Prostate gland (tissue), 2 donors: Measurements from ENCODE around the gene MAML1. TPM values are rescaled to one million over a fixed set of nuclear protein-coding genes. Genes with fewer than 3 reads are reported as not detected.
A peak's percentile ranks its signal among the peaks of the same experiment; 100 is the strongest.

Experiments
- DNase-seq: peaks from one replicate; pipeline ENCODE4 v3.0.0-alpha.2; 2019; ENCODE audit warnings: low spot score
- H3K27ac ChIP-seq, 2 donors: fragments of 200-600 bp; sonication (generic); 2 replicates each; pipeline ENCODE4 v1.5.1; 2017 to 2019
- H3K27me3 ChIP-seq: fragments of 200-600 bp; sonication (generic); replicated peaks from 2 replicates; pipeline ENCODE4 v1.5.1; 2019; ENCODE audit not compliant: insufficient read depth
- H3K36me3 ChIP-seq, 2 donors: fragments of 200-600 bp; sonication (generic); 1 replicate in 1 of 2; 2 replicates in 1 of 2; pipeline versions ENCODE4 v1.5.1 to v1.8.1; 2017 to 2019
- H3K4me1 ChIP-seq: fragments of 200-600 bp; sonication (generic); replicated peaks from 2 replicates; pipeline ENCODE4 v1.5.1; 2019
- H3K4me3 ChIP-seq, 2 donors: fragments of 200-600 bp; sonication (generic); 2 replicates each; pipeline ENCODE4 v1.5.1; 2017 to 2019
- H3K9me3 ChIP-seq: fragments of 200-600 bp; sonication (generic); 2 replicates; pipeline ENCODE4 v1.5.1; 2017
- POLR2A ChIP-seq: fragments of 450-650 bp; IDR thresholded peaks from one replicate; pipeline ENCODE4 v1.6.1; 2016; ENCODE audit warnings: antibody characterized with exemption, mild to moderate bottlenecking
- POLR2AphosphoS5 ChIP-seq: sonication (generic); formaldehyde crosslinking; IDR thresholded peaks from one replicate; pipeline ENCODE4 v1.6.1; 2017; ENCODE audit warnings: antibody characterized with exemption
- WGBS: methylation state at CpG from one replicate; pipeline ENCODE4 v1.1.5; 2018; 5-methylcytosine and 5-hydroxymethylcytosine counted together
- intact Hi-C: fragments of 100-400 bp; cut with DNase I; formaldehyde crosslinking; loops from one replicate; pipeline ENCODE4 v1.14.2; 2022
- total RNA-seq, 2 donors: library from RNA; depleted of rRNA; stranded (reverse); fragments of >200 nt; gene quantifications; one replicate each; pipeline ENCODE4 v1.1.0, GENCODE V29; 2016
- TF ChIP-seq, protein P1 (sequence below), 4 experiments: fragments of 200-600 bp in 2 of 4; fragments of 450-650 bp in 2 of 4; sonication (generic) in 2 of 4; IDR thresholded peaks; 1 replicate in 3 of 4; 2 replicates in 1 of 4; pipeline ENCODE4 v1.5.1; 2016 to 2019; ENCODE audit warnings: antibody characterized with exemption in 4 of 4, mild to moderate bottlenecking in 2 of 4, moderate library complexity in 2 of 4

MAML1 gene
- total RNA-seq, 2 donors from 2014 or later: 33.9 to 54.7 TPM

GRCh38 chr5:179758955-179759354 is 26.3 kb downstream of the MAML1 start:
- Histone ChIP-seq H3K9me3 (no peaks in the 10 kb centered on the region), H3K27ac (no peak overlapping the region), H3K4me3 (no peak overlapping the region), H3K4me1 (peaks cover 12% of the 10 kb centered on the region), H3K36me3 (no peaks in the 10 kb centered on the region), H3K27me3 (no peaks in the 10 kb centered on the region)
- intact Hi-C loops: no loop called here
- DNase-seq: no peak
- TF ChIP-seq POLR2AphosphoS5 (no peak), POLR2A (no peak)
- TF ChIP-seq, protein P1, sequence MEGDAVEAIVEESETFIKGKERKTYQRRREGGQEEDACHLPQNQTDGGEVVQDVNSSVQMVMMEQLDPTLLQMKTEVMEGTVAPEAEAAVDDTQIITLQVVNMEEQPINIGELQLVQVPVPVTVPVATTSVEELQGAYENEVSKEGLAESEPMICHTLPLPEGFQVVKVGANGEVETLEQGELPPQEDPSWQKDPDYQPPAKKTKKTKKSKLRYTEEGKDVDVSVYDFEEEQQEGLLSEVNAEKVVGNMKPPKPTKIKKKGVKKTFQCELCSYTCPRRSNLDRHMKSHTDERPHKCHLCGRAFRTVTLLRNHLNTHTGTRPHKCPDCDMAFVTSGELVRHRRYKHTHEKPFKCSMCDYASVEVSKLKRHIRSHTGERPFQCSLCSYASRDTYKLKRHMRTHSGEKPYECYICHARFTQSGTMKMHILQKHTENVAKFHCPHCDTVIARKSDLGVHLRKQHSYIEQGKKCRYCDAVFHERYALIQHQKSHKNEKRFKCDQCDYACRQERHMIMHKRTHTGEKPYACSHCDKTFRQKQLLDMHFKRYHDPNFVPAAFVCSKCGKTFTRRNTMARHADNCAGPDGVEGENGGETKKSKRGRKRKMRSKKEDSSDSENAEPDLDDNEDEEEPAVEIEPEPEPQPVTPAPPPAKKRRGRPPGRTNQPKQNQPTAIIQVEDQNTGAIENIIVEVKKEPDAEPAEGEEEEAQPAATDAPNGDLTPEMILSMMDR (IDR thresholded peaks at IDR 0.05): no peak
- 84% methylated on average over 8 of the region's 8 CpGs for WGBS

DNA sequence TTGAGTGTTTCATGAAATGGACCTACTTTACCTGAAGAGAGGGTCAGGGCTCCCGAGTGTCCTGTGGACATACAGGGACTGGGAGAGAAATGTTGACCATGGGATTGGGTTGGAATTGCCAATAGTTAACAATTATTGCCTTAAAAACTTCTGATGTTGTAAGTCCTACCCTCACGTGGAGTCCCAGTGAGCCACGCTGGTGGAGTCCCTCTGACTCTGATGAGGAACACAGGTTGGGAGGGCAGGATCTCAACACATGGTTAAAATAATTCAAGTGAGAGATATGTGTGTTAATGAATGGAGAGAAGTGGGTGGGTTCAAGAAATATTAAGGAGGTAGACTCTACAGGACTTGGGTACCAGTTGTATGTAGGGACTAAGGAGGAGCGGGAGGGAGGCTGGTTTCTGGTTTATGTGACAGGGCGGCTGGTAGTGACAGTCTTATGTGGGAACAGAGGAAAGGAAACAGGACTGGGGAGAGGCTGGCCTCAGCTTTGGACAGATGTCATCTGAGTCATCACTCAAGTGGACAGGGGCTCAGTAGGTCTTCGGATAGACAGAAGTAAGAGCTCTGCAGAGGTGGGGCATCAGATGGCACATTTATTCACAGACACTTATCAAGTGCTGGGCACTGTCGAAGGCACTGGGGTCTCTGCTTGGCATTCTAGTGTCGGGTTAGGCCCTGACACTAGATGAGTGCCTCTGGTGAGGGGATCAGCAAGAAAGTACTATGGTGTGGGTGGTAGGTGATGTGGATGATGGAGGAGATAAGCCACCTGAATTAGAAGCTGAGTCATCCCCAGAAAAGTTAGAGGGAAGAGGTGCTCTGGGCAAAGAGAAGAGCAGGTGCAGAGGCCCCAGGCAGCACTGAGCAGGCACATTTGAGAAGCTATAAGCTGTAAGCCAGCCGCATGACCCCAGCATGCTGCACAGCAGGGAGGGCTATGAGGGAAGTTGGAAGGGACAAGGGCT is 27.2 kb downstream of the MAML1 start:
- Histone ChIP-seq H3K4me3 (no peak overlapping the region), H3K9me3 (no peaks in the 10 kb centered on the region), H3K4me1 (peaks cover 11% of the 10 kb centered on the region), H3K36me3 (no peaks in the 10 kb centered on the region), H3K27ac (no peak overlapping the region), H3K27me3 (no peaks in the 10 kb centered on the region)
- DNase-seq: no peak
- TF ChIP-seq POLR2A (no peak), POLR2AphosphoS5 (no peak)
- TF ChIP-seq, protein P1 (IDR thresholded peaks at IDR 0.05): no peak
- intact Hi-C loops: loop anchor here (5.0 kb wide), 1 partner anchor 37 kb away; no protein-coding TSS in a partner anchor
- 90% methylated on average over 9 of the region's 9 CpGs for WGBS

DNA sequence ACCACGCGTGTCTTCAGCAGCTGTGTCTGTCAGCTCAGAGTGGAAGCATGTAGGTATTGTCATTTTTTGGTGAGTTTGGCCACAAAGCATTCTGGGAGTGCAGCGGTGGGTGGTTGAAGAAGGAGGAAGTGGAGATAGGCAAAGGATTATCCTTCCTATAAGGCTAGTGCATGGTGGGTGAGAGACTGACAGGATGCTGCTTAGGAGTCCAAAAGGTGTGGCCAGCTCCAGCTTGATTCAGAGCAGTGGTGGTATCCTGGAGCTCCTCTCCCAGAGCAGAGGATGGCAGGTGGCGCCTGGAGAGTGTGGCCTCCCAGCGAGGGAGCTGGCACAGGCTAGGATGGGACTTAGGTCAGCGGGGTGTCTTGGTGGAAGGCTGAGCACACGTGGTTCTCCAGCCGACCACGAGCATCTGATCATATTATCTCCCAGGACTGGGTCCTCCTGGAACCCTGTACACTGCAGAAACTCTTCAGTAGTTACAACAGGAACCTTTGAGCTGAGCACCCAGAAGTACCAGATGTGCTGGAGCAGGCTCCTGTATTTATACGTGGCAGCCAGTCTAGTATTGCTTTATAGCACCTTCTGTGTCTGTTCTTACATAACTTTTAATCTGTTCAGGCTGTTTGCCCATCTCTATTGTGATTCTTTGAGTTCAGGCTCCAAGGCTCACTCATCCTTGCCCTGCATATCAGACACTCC is 29.6 kb downstream of the MAML1 start:
- TF ChIP-seq, protein P1 (IDR thresholded peaks at IDR 0.05): no peak
- TF ChIP-seq POLR2AphosphoS5: no peak
- no peak for TF ChIP-seq POLR2A
- Histone ChIP-seq H3K9me3 (no peaks in the 10 kb centered on the region), H3K4me1 (peaks cover 6% of the 10 kb centered on the region), H3K27ac (no peak overlapping the region), H3K4me3 (no peak overlapping the region), H3K36me3 (peaks cover 0 to 6% of the 10 kb centered on the region in 2 donors), H3K27me3 (no peaks in the 10 kb centered on the region)
- intact Hi-C loops: loop anchor here (5.0 kb wide), 1 partner anchor 35 kb away; no protein-coding TSS in a partner anchor
- WGBS: 39% methylated on average over 10 of the region's 10 CpGs
- peak; percentile 14 for DNase-seq

GRCh38 chr5:179762781-179763176 is 30.2 kb downstream of the MAML1 start:
- H3K36me3 ChIP-seq: peaks cover 0 to 6% of the 10 kb centered on the region in 2 donors
- no peak overlapping the region for H3K27ac ChIP-seq
- no peaks in the 10 kb centered on the region for H3K27me3 ChIP-seq
- TF ChIP-seq POLR2A: no peak
- TF ChIP-seq POLR2AphosphoS5: no peak
- TF ChIP-seq, protein P1 (IDR thresholded peaks at IDR 0.05): no peak
- peaks cover 6% of the 10 kb centered on the region for H3K4me1 ChIP-seq
- no peaks in the 10 kb centered on the region for H3K9me3 ChIP-seq
- no peak overlapping the region for H3K4me3 ChIP-seq
- whole genome bisulfite sequencing: 13% methylated on average over 3 of the region's 3 CpGs
- intact Hi-C loops: loop anchor here (5.0 kb wide), 1 partner anchor 35 kb away; no protein-coding TSS in a partner anchor
- DNase-seq: no peak
